ENCODE data around the gene KRT40.
"Not testable (repeated sequence)": the region's sequence is repeated elsewhere in the genome, so short reads cannot be mapped to it uniquely, and the experiment has no call there.

Gene KRT40

GRCh38 chr17:41004397-41004796 lies 20.3 kb upstream of the KRT40 start:
- TF ChIP-seq CTCF (IDR thresholded peaks at IDR 0.05; ENCODE audit: low read depth, low read length) (no peak), MYC (IDR thresholded peaks at IDR 0.05; ENCODE audit: low read depth, low read length) (no peak), POLR2A (IDR thresholded peaks at IDR 0.05; ENCODE audit: extremely low read depth, insufficient read length) (no peak), MAX (IDR thresholded peaks at IDR 0.05; ENCODE audit: low read depth, low read length) (no peak)
- H3K4me3 ChIP-seq (ENCODE audit: low read depth, low read length) = no peak overlapping the region
- DNase-seq (ENCODE audit: low read depth) = no peak

GRCh38 chr17:41003926-41004325 lies 19.8 kb upstream of the KRT40 start:
- H3K4me3 ChIP-seq (ENCODE audit: low read depth, low read length) = no peak overlapping the region
- TF ChIP-seq MYC (IDR thresholded peaks at IDR 0.05; ENCODE audit: low read depth, low read length) = no peak
- no peak for TF ChIP-seq CTCF (IDR thresholded peaks at IDR 0.05; ENCODE audit: low read depth, low read length)
- no peak for TF ChIP-seq POLR2A (IDR thresholded peaks at IDR 0.05; ENCODE audit: extremely low read depth, insufficient read length)
- no peak for TF ChIP-seq MAX (IDR thresholded peaks at IDR 0.05; ENCODE audit: low read depth, low read length)
- no peak for DNase-seq (ENCODE audit: low read depth)

GRCh38 chr17:41002814-41003213 lies 18.7 kb upstream of the KRT40 start:
- no peak overlapping the region for H3K4me3 ChIP-seq (ENCODE audit: low read depth, low read length)
- DNase-seq (ENCODE audit: low read depth) = no peak

GRCh38 chr17:41001795-41002194 lies 17.7 kb upstream of the KRT40 start:
- DNase-seq (ENCODE audit: low read depth) = no peak
- no peak for TF ChIP-seq POLR2A (IDR thresholded peaks at IDR 0.05; ENCODE audit: extremely low read depth, insufficient read length)
- TF ChIP-seq CTCF (IDR thresholded peaks at IDR 0.05; ENCODE audit: low read depth, low read length) = no peak
- TF ChIP-seq MYC (IDR thresholded peaks at IDR 0.05; ENCODE audit: low read depth, low read length) = no peak
- TF ChIP-seq MAX (IDR thresholded peaks at IDR 0.05; ENCODE audit: low read depth, low read length) = no peak
- H3K4me3 ChIP-seq (ENCODE audit: low read depth, low read length) = no peak overlapping the region

More at GRCh38 chr17:41002814-41003213, 18.7 kb upstream of the KRT40 start:
- TF ChIP-seq CTCF (IDR thresholded peaks at IDR 0.05; ENCODE audit: low read depth, low read length) = no peak

- H3K4me3 ChIP-seq (ENCODE audit: low read depth, low read length); DNase-seq (ENCODE audit: low read depth): not testable (repeated sequence)
Measured at GRCh38 chr17:40999563-40999962, 15.4 kb upstream of the KRT40 start, which contains the start of gene KRTAP3-2. Gene KRTAP3-2 (minus strand): TSS chr17:40999906. CDS start chr17:40999853, 53 bp downstream.

GRCh38 chr17:40997361-40997760 lies 13.2 kb upstream of the KRT40 start:
- TF ChIP-seq MAX (IDR thresholded peaks at IDR 0.05; ENCODE audit: low read depth, low read length) (no peak), MYC (IDR thresholded peaks at IDR 0.05; ENCODE audit: low read depth, low read length) (no peak), POLR2A (IDR thresholded peaks at IDR 0.05; ENCODE audit: extremely low read depth, insufficient read length) (no peak), CTCF (IDR thresholded peaks at IDR 0.05; ENCODE audit: low read depth, low read length) (no peak)
- no peak for DNase-seq (ENCODE audit: low read depth)
- no peak overlapping the region for H3K4me3 ChIP-seq (ENCODE audit: low read depth, low read length)

All from NB4 (cell line).